Naive thymus-derived CD8-positive, alpha-beta T cell (primary cell): ENCODE measurements around the gene CDHR5. TPM values are rescaled to one million over a fixed set of nuclear protein-coding genes. Genes with fewer than 3 reads are reported as not detected.

Experiments
- ATAC-seq, 2 donors: fragments of 150-1000 bp; cut with Tn5 transposase in 1 of 2; sonication (Bioruptor Pico), chemical (Tn5 transposase) in 1 of 2; 1 replicate in 1 of 2; 2 replicates in 1 of 2; pipeline ENCODE4 v1.10.0; 2021; ENCODE audit warnings: mild to moderate bottlenecking in 2 of 2, moderate library complexity in 2 of 2
- POLR2A ChIA-PET: fragments of 350-600 bp; sonication (Branson Sonifier 250); formaldehyde crosslinking; loops from one replicate; lab custom pipeline; 2021; ENCODE audit warnings: antibody characterized with exemption; lab: Charles Lee
- DNase-seq, 10 donors: peaks; one replicate each; pipeline versions ENCODE4 v3.0.0 to v3.0.0-alpha.2; 2020 to 2022
- H3K27ac Mint-ChIP-seq, 10 donors: one replicate each; pipeline ENCODE4 v1.8.0; 2020 to 2022; ENCODE audit warnings: mild to moderate bottlenecking in 10 of 10, mixed read lengths in 10 of 10, moderate library complexity in 4 of 10, inconsistent platforms in 1 of 10
- H3K27me3 Mint-ChIP-seq, 5 donors: one replicate each; pipeline ENCODE4 v1.8.0; 2021 to 2022; ENCODE audit warnings: mixed read lengths in 5 of 5
- H3K36me3 Mint-ChIP-seq, 3 donors: one replicate each; pipeline ENCODE4 v1.8.0; 2020 to 2022; ENCODE audit warnings: mixed read lengths in 3 of 3, mild to moderate bottlenecking in 2 of 3, inconsistent platforms in 1 of 3
- H3K4me1 Mint-ChIP-seq, 4 donors: one replicate each; pipeline ENCODE4 v1.8.0; 2021 to 2022; ENCODE audit warnings: mixed read lengths in 4 of 4
- H3K4me3 Mint-ChIP-seq, 10 donors: one replicate each; pipeline ENCODE4 v1.8.0; 2020 to 2022; ENCODE audit warnings: mild to moderate bottlenecking in 10 of 10, mixed read lengths in 10 of 10, moderate library complexity in 6 of 10, inconsistent platforms in 1 of 10
- H3K9me3 Mint-ChIP-seq, 9 donors: one replicate each; pipeline ENCODE4 v1.8.0; 2020 to 2022; ENCODE audit warnings: mixed read lengths in 9 of 9, mild to moderate bottlenecking in 3 of 9, inconsistent platforms in 1 of 9, moderate library complexity in 1 of 9
- polyA plus RNA-seq, 3 donors: library from polyadenylated mRNA; unstranded; fragments of 300-500 nt; fragmentation: Illumina TruSeq; gene quantifications; one replicate each; pipeline ENCODE4 v1.2.3, GENCODE V29; 2021
- total RNA-seq, 8 experiments: library from RNA in 2 of 8; stranded (reverse) in 2 of 8; gene quantifications; one replicate each; pipeline ENCODE4 v1.2.3 and lab custom pipeline; 2021 to 2026

CDHR5 gene
- total and polyA plus RNA-seq, 5 experiments from 2014 or later, result not detected

DNA sequence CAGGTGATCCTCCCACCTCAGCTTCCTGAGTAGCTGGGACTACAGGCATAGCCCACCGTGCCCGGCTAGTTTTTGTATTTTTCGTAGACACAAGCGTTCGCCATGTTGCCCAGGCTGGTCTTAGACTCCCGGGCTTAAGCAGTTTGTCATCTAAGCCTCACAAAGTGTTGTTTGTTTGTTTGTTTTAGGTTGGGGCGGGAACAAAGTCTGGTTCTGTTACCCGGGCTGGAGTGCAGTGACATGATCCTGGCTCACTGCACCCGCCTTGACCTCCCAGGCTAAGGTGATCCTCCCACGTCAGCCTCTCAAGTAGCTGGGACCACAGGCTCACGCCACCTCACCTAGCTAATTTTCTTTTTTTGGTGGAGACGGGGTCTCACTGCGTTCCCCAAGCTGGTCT, 21.6 kb downstream of the CDHR5 start:
- peaks cover 0 to 83% (median 7%) of the 10 kb centered on the region in 3 donors for H3K36me3 Mint-ChIP-seq
- ATAC-seq, result no peak

GRCh38 chr11:601573-602245, 23.0 kb downstream of the CDHR5 start:
- H3K4me3 Mint-ChIP-seq, result peak overlapping the region in 1 of 10 donors; percentile 20
- H3K4me1 Mint-ChIP-seq, result peaks cover 0 to 4% (median under 1%) of the 10 kb centered on the region in 4 donors
- no peaks in the 10 kb centered on the region for H3K27me3 Mint-ChIP-seq
- peaks cover 0 to 82% (median 7%) of the 10 kb centered on the region in 3 donors for H3K36me3 Mint-ChIP-seq
- peak overlapping the region in 3 of 10 donors; percentile 24 to 68 (median 48) for H3K27ac Mint-ChIP-seq
- ATAC-seq (no peak), DNase-seq (no peak)
- no peaks in the 10 kb centered on the region for H3K9me3 Mint-ChIP-seq
- POLR2A ChIA-PET, result interaction anchor here (0.8 to 1.1 kb wide), 2 partner anchors 11 to 12 kb away, joined by 4 to 9 read pairs; no protein-coding TSS in a partner anchor

More for the DNA sequence above, 21.6 kb downstream of the CDHR5 start:
- no peak for DNase-seq
- Mint-ChIP-seq H3K27ac (peak overlapping the region in 1 of 10 donors; percentile 45), H3K9me3 (no peaks in the 10 kb centered on the region), H3K4me3 (no peak overlapping the region), H3K27me3 (no peaks in the 10 kb centered on the region), H3K4me1 (peaks cover 0 to 4% (median under 1%) of the 10 kb centered on the region in 4 donors)
- POLR2A ChIA-PET, result no interaction called here

DNA sequence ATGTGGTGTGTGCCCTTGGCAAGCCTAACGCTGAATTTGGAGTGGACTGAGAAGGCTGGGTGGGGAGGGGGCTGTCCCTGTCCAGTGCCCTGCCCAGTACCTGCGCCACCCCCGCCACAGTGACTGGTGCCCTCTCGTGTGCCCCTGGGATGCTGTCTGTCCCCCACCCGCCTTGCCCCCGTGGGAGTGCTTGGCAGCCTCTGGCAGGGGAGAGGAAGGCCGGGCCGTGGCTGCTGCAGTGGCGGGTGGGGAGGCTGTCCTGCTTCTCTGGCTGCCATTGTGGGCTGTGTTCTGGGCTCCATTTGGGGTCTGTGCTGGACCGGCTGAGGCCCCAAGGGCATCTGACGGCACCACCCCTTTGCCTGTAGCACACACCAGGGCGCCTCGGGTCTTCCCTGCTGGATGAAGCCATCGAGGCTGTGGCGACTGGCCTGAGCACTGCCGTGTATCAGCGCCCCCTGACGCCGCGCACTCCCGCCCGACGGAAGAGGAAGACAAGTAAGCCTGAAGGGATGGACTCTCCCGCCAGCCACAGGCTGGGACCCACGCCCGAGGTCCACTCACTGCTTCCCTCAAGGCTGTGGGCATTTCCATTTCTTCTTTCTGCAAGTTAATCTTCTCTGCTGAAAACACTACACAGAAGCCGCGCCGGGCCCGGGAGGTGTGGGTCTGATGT, 26.6 kb downstream of the CDHR5 start:
- H3K36me3 Mint-ChIP-seq, result peaks cover 0 to 87% (median 7%) of the 10 kb centered on the region in 3 donors
- H3K27ac Mint-ChIP-seq, result no peak overlapping the region
- no peaks in the 10 kb centered on the region for H3K27me3 Mint-ChIP-seq
- POLR2A ChIA-PET, result no interaction called here
- H3K9me3 Mint-ChIP-seq, result no peaks in the 10 kb centered on the region
- H3K4me1 Mint-ChIP-seq, result peaks cover 0 to 14% (median 2%) of the 10 kb centered on the region in 4 donors
- no peak for DNase-seq
- ATAC-seq, result no peak
- H3K4me3 Mint-ChIP-seq, result no peak overlapping the region

GRCh38 chr11:597166-597725, 27.5 kb downstream of the CDHR5 start:
- DNase-seq (no peak), ATAC-seq (peak in 1 of 2 donors; percentile 35)
- POLR2A ChIA-PET, result no interaction called here
- H3K36me3 Mint-ChIP-seq, result peaks cover 0 to 87% (median 9%) of the 10 kb centered on the region in 3 donors
- H3K9me3 Mint-ChIP-seq, result no peaks in the 10 kb centered on the region
- peaks cover 0 to 16% (median 4%) of the 10 kb centered on the region in 4 donors for H3K4me1 Mint-ChIP-seq
- H3K27me3 Mint-ChIP-seq, result no peaks in the 10 kb centered on the region
- peak overlapping the region in 2 of 10 donors; percentile 15 to 74 for H3K27ac Mint-ChIP-seq
- H3K4me3 Mint-ChIP-seq, result no peak overlapping the region

GRCh38 chr11:596374-596773, 28.4 kb downstream of the CDHR5 start:
- H3K4me1 Mint-ChIP-seq, result peaks cover 0 to 17% (median 4%) of the 10 kb centered on the region in 4 donors
- peak in 1 of 2 donors; percentile 39 for ATAC-seq

GRCh38 chr11:595400-595799, 29.4 kb downstream of the CDHR5 start:
- H3K9me3 Mint-ChIP-seq, result no peaks in the 10 kb centered on the region
- DNase-seq, result no peak
- H3K27ac Mint-ChIP-seq, result no peak overlapping the region
- peaks cover 0 to 88% (median 9%) of the 10 kb centered on the region in 3 donors for H3K36me3 Mint-ChIP-seq
- peaks cover 0 to 17% (median 4%) of the 10 kb centered on the region in 4 donors for H3K4me1 Mint-ChIP-seq
- no peak overlapping the region for H3K4me3 Mint-ChIP-seq
- peak in 1 of 2 donors; percentile 17 for ATAC-seq
- POLR2A ChIA-PET, result no interaction called here
- H3K27me3 Mint-ChIP-seq, result no peaks in the 10 kb centered on the region

More at GRCh38 chr11:596374-596773, 28.4 kb downstream of the CDHR5 start:
- Mint-ChIP-seq H3K27ac (peak overlapping the region in 4 of 10 donors; percentile 20 to 57 (median 30)), H3K36me3 (peaks cover 0 to 85% (median 7%) of the 10 kb centered on the region in 3 donors), H3K4me3 (no peak overlapping the region), H3K9me3 (no peaks in the 10 kb centered on the region), H3K27me3 (no peaks in the 10 kb centered on the region)
- no peak for DNase-seq
- POLR2A ChIA-PET, result no interaction called here

DNA sequence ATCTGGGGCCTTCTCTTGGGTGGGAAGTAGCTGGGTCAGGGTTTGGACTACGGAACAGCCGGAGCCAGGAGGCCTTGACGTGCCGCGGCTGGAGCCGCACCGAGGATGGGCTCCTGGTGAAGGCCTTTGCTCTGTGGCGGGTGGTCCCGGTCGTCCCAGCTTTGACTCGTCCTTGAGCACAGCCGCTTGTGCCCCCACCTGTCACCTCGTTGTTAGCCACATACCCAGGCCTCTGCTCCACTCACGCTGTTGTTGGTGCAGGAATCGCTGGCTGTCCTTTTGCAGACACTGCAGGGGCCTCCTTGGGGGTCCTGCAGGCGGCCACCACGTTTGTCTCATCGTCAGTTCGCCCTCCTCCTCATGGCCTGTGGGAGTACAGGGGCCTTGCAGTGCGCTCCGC, 31.4 kb downstream of the CDHR5 start:
- ATAC-seq (no peak), DNase-seq (no peak)
- no peaks in the 10 kb centered on the region for H3K9me3 Mint-ChIP-seq
- H3K27me3 Mint-ChIP-seq, result no peaks in the 10 kb centered on the region
- H3K27ac Mint-ChIP-seq, result no peak overlapping the region
- peaks cover 0 to 82% (median 10%) of the 10 kb centered on the region in 3 donors for H3K36me3 Mint-ChIP-seq
- POLR2A ChIA-PET, result interaction anchor here (1.3 kb wide), 1 partner anchor 16 kb away, joined by 3 read pairs; no protein-coding TSS in a partner anchor
- no peak overlapping the region for H3K4me3 Mint-ChIP-seq
- H3K4me1 Mint-ChIP-seq, result peaks cover 1 to 29% (median 11%) of the 10 kb centered on the region in 4 donors

- Mint-ChIP-seq H3K27me3 (no peaks in the 10 kb centered on the region), H3K4me3 (no peak overlapping the region), H3K36me3 (peaks cover 0 to 82% (median 11%) of the 10 kb centered on the region in 3 donors), H3K9me3 (no peaks in the 10 kb centered on the region), H3K27ac (no peak overlapping the region), H3K4me1 (peaks cover 6 to 33% (median 15%) of the 10 kb centered on the region in 4 donors)
- POLR2A ChIA-PET, result interaction anchor here (1.3 kb wide), 1 partner anchor 16 kb away, joined by 3 read pairs; no protein-coding TSS in a partner anchor
- DNase-seq, result no peak
- no peak for ATAC-seq
Observed at GRCh38 chr11:592918-593317, 31.8 kb downstream of the CDHR5 start.

GRCh38 chr11:592501-592900, 32.3 kb downstream of the CDHR5 start:
- H3K9me3 Mint-ChIP-seq, result no peaks in the 10 kb centered on the region
- H3K4me3 Mint-ChIP-seq, result no peak overlapping the region
- H3K36me3 Mint-ChIP-seq, result peaks cover 0 to 84% (median 14%) of the 10 kb centered on the region in 3 donors
- peaks cover 10 to 38% (median 18%) of the 10 kb centered on the region in 4 donors for H3K4me1 Mint-ChIP-seq
- DNase-seq, result no peak
- POLR2A ChIA-PET, result interaction anchor here (1.3 kb wide), 1 partner anchor 15 kb away, joined by 3 read pairs; no protein-coding TSS in a partner anchor
- H3K27me3 Mint-ChIP-seq, result no peaks in the 10 kb centered on the region
- H3K27ac Mint-ChIP-seq, result peak overlapping the region in 5 of 10 donors; percentile 37 to 59 (median 52)
- ATAC-seq, result no peak

DNA sequence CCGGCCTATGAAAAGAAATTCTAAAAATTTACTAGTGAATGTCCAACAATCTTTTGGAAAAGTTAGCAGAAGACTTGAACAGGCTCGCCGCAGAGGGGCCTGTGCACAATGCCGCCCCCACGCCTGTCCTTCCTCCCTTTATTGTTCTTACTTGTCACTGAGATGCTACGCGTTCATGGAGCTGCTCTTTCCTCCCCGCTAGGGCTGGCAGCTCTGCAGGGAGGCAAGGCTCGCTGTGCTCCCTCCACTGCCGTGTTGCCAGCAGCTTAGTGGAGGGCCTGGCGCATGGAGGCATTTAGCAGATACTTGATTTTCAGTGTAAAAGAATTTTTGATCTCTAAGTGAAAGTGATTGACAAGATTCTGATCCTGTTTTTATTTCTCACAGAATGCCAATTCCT, 33.8 kb downstream of the CDHR5 start:
- no peak for DNase-seq
- no peak for ATAC-seq
- H3K36me3 Mint-ChIP-seq, result peaks cover 0 to 78% (median 13%) of the 10 kb centered on the region in 3 donors
- no peak overlapping the region for H3K4me3 Mint-ChIP-seq
- no peaks in the 10 kb centered on the region for H3K27me3 Mint-ChIP-seq
- no peaks in the 10 kb centered on the region for H3K9me3 Mint-ChIP-seq
- POLR2A ChIA-PET, result interaction anchor here (1.0 to 1.9 kb wide), 2 partner anchors 10 to 15 kb away, joined by 4 to 9 read pairs; partner anchors contain the start of gene PHRF1
- H3K4me1 Mint-ChIP-seq, result peaks cover 18 to 47% (median 28%) of the 10 kb centered on the region in 4 donors
- peak overlapping the region in 2 of 10 donors; percentile 18 to 43 for H3K27ac Mint-ChIP-seq

- no peaks in the 10 kb centered on the region for H3K27me3 Mint-ChIP-seq
- ATAC-seq (no peak), DNase-seq (no peak)
- peaks cover 0 to 71% (median 13%) of the 10 kb centered on the region in 3 donors for H3K36me3 Mint-ChIP-seq
- POLR2A ChIA-PET, result interaction anchor here (0.6 to 1.9 kb wide), 2 partner anchors 12 to 150 kb away, joined by 4 to 9 read pairs; no protein-coding TSS in a partner anchor
- H3K4me1 Mint-ChIP-seq, result peaks cover 19 to 44% (median 28%) of the 10 kb centered on the region in 4 donors
- peak overlapping the region in 5 of 10 donors; percentile 45 to 100 (median 97) for H3K27ac Mint-ChIP-seq
- no peaks in the 10 kb centered on the region for H3K9me3 Mint-ChIP-seq
- H3K4me3 Mint-ChIP-seq, result peak overlapping the region in 1 of 10 donors; percentile 67
Observed at GRCh38 chr11:589798-590197, 35.0 kb downstream of the CDHR5 start.

DNA sequence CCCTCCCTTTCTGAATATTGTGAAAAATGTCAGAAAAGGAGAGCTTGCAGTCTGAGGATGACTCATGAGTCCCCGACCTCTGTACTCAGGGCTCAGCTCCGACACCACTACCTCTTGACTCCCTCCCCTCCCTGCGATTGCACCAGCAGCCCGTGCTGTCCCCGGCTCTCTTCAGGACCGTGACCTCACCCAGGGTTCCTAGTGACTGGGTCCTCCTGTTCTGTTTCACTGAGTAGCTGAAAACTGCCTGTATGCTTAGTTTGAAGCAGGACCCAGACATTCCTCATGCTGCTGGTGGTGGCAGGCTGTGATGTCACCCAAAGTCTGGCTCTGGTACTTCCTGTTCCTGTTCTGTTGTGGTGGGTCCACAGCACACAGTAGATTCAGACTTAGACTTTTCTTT, 36.8 kb downstream of the CDHR5 start:
- Mint-ChIP-seq H3K4me1 (peaks cover 17 to 41% (median 27%) of the 10 kb centered on the region in 4 donors), H3K27me3 (no peaks in the 10 kb centered on the region), H3K27ac (peak overlapping the region; percentile 97 to 100 (median 100)), H3K36me3 (peaks cover 0 to 67% (median 13%) of the 10 kb centered on the region in 3 donors), H3K4me3 (peak overlapping the region; percentile 70 to 95 (median 86)), H3K9me3 (no peaks in the 10 kb centered on the region)
- peak; percentile 95 to 98 for ATAC-seq
- POLR2A ChIA-PET, result interaction anchor here (0.5 to 3.3 kb wide), 14 partner anchors 11 to 231 kb away, joined by 3 to 48 read pairs (median 4); partner anchors contain the start of genes DEAF1, IRF7, LMNTD2 and PHRF1
- peak; percentile 35 to 88 (median 80) for DNase-seq
